ENCODE measurements around the gene MTARC1.

Gene MTARC1

DNA sequence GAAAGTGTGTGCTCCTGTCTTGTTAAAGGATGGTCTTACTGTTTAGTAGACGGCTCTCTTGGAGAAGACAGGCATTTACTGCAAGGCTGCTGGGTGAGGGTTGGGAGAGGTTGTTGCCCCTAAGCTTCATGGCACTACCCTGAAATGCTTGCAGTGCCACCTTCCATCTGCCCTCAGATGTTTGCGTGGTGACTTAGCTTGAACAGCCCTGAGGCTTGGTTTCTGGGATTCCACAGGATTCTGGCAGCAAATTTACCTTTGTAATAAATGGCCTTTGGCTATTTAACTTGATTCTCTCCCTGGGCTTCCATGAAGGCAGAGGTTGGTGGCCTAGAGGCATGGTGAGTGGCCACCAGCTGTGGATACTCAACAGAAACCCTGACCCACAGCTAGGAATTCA lies 11.6 kb downstream of the MTARC1 start:
- no peak for DNase-seq (ENCODE audit: extremely low read depth, low read depth)
- H3K4me3 ChIP-seq (replicated peaks; ENCODE audit: low read depth, low read length), result no peak overlapping the region
- TF ChIP-seq, protein P1, sequence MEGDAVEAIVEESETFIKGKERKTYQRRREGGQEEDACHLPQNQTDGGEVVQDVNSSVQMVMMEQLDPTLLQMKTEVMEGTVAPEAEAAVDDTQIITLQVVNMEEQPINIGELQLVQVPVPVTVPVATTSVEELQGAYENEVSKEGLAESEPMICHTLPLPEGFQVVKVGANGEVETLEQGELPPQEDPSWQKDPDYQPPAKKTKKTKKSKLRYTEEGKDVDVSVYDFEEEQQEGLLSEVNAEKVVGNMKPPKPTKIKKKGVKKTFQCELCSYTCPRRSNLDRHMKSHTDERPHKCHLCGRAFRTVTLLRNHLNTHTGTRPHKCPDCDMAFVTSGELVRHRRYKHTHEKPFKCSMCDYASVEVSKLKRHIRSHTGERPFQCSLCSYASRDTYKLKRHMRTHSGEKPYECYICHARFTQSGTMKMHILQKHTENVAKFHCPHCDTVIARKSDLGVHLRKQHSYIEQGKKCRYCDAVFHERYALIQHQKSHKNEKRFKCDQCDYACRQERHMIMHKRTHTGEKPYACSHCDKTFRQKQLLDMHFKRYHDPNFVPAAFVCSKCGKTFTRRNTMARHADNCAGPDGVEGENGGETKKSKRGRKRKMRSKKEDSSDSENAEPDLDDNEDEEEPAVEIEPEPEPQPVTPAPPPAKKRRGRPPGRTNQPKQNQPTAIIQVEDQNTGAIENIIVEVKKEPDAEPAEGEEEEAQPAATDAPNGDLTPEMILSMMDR (IDR thresholded peaks at IDR 0.05; ENCODE audit: low read depth, low read length, missing control alignments), result no peak

DNA sequence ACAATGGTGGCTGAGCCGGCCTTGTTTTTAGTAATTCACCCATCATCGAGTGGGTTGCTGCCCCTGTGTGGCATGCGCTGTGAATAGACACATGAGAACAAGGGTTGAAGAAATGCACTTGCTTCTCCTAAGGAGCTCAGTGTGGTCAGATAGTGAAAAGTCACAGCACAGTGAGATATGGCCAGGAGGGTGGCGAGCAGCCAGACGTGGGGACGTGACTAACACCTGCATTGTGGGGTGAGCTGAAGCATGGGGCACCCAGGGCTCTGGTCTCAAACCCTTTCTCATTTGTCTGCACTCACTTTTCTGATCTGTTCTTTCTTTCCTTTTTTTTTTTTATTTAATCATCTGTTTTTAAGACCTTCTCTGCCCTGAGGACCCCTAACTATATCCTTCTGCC lies 13.5 kb downstream of the MTARC1 start:
- H3K4me3 ChIP-seq (replicated peaks; ENCODE audit: low read depth, low read length), result no peak overlapping the region
- DNase-seq (ENCODE audit: extremely low read depth, low read depth), result no peak
- TF ChIP-seq, protein P1 (IDR thresholded peaks at IDR 0.05; ENCODE audit: low read depth, low read length, missing control alignments), result no peak

DNA sequence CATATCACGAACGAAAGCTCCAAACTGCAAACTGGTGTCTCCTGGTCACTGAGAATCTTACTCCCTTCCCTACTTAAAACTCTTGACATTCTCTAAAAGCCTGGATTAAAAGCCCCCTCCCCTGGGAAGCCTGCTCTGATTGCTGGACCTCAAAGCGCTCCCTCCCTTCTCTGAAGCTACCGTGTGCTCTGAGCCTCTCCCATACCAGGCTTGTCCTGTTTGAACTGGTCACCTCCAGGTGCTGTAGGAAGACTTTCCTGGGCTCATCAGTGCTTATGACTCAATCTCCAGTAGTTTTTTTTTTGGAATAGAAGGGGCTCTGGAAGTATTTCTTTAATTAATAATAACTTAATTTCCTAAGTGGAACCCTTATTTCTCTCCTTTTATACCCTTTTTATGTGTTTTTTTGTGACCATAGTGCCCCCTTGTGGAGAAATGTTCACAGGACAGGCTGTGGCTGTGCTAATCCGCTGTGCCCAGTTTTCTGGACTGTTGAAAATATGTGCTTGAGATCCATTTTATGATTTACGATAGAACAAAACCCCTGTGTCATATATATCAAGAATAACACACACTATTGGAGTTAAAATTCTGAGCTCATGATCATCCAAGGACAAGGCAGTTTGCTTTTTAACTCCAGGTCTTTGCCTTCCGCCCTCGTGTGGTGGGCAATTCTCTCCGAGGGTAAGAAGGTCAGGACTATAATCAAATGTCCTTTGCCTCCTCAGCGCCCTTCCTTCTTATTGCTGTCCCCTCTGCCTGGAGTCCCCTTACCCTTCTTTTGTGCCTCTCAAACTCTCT lies 16.9 kb downstream of the MTARC1 start:
- DNase-seq (ENCODE audit: extremely low read depth, low read depth), result no peak
- H3K4me3 ChIP-seq (replicated peaks; ENCODE audit: low read depth, low read length), result no peak overlapping the region
- TF ChIP-seq, protein P1 (IDR thresholded peaks at IDR 0.05; ENCODE audit: low read depth, low read length, missing control alignments), result peak; percentile 73

DNA sequence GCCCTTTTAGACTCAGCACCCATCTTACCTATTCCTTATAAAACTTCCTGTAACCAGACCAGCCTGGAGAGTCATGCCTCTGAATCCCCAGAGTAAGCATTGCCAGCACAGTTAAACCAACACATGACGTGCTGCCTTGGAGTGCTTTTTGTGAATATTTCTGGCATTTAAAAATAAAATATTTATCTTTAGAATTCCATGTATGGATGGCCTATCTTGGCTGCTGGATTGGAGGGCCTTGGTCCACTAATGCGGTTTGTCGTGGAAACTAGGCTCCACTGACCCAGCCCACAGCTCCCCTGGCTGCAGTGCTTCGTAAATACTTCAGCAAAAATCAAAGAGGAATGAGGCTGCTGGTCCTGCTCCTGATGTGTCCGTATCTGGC lies 17.5 kb downstream of the MTARC1 start:
- no peak overlapping the region for H3K4me3 ChIP-seq (replicated peaks; ENCODE audit: low read depth, low read length)
- no peak for DNase-seq (ENCODE audit: extremely low read depth, low read depth)
- TF ChIP-seq, protein P1 (IDR thresholded peaks at IDR 0.05; ENCODE audit: low read depth, low read length, missing control alignments), result no peak

DNA sequence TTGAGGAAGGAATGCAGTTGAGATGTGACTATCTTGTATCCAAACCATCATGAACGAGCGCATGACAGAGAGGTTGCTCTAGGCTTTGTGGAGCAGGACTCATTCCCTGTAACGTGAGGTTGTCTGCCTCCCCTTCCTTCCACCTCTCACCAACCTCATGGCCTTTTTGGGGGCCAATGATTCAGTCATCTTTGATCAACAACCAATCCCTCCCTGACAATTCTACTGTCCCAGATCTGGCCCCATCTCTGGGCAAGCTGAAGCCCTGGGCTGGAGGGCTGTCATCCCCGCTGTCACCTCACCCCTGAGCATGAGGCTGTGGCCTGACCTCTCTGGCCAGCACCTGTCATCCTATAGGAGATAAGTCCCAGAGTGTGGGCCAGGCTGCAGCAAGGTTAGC lies 19.7 kb downstream of the MTARC1 start:
- H3K4me3 ChIP-seq (replicated peaks; ENCODE audit: low read depth, low read length), result no peak overlapping the region
- no peak for DNase-seq (ENCODE audit: extremely low read depth, low read depth)
- TF ChIP-seq, protein P1 (IDR thresholded peaks at IDR 0.05; ENCODE audit: low read depth, low read length, missing control alignments), result no peak

DNA sequence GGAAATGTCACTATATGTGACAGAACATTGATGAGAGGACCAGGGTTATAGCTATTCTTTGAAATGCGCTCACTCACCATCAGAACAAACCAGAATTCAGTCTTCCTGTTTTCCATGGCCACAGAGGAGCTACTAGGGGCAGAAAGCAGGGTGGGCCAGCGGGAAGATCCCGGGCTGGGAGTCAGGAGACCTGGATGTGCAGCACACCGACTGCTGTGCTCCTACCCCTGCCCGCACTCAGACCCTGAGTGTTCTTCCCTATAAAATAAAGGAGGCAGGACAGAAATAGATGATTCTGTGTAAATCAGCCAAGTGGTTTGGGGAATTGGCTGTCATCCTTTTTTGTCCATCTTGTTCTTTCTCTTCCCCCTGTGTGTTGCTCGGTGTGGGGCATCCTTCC lies 21.0 kb downstream of the MTARC1 start:
- no peak for DNase-seq (ENCODE audit: extremely low read depth, low read depth)
- H3K4me3 ChIP-seq (replicated peaks; ENCODE audit: low read depth, low read length), result no peak overlapping the region
- TF ChIP-seq, protein P1 (IDR thresholded peaks at IDR 0.05; ENCODE audit: low read depth, low read length, missing control alignments), result no peak

Data from HFF-Myc (cell line).